ENCODE results near the gene CHAD. TPM values are rescaled to one million over a fixed set of nuclear protein-coding genes. Genes with fewer than 3 reads are reported as not detected.

CHAD gene, protein sequence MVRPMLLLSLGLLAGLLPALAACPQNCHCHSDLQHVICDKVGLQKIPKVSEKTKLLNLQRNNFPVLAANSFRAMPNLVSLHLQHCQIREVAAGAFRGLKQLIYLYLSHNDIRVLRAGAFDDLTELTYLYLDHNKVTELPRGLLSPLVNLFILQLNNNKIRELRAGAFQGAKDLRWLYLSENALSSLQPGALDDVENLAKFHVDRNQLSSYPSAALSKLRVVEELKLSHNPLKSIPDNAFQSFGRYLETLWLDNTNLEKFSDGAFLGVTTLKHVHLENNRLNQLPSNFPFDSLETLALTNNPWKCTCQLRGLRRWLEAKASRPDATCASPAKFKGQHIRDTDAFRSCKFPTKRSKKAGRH
- total RNA-seq (under 1 TPM; 0.55 to 0.89 TPM), polyA plus RNA-seq (ENCODE audit: insufficient read length in 2 of 2) (10 to 100 TPM in 1 of 2 donors, 1 to 10 TPM in 1; 9.2 to 13.6 TPM)
- long read RNA-seq, donor 1, transcript CHAD-203 (4 exons, 1,789 nt), result major isoform, 7 of 13 reads
- long read RNA-seq, donor 1, partial matches to known transcripts, result 5 of 13 reads
- long read RNA-seq, donor 1, other reads (novel, unspliced or antisense), result 0 of 13 reads
- long read RNA-seq, donor 2, partial matches to known transcripts, result 5 of 6 reads
- long read RNA-seq, donor 2, other reads (novel, unspliced or antisense), result 0 of 6 reads
- long read RNA-seq, donor 3, partial matches to known transcripts, result 0 of 1 reads
- long read RNA-seq, donor 3, other reads (novel, unspliced or antisense), result 0 of 1 reads
- long read RNA-seq, donor 4, partial matches to known transcripts, result 194 of 199 reads
- long read RNA-seq, donor 4, other reads (novel, unspliced or antisense), result 5 of 199 reads

DNA sequence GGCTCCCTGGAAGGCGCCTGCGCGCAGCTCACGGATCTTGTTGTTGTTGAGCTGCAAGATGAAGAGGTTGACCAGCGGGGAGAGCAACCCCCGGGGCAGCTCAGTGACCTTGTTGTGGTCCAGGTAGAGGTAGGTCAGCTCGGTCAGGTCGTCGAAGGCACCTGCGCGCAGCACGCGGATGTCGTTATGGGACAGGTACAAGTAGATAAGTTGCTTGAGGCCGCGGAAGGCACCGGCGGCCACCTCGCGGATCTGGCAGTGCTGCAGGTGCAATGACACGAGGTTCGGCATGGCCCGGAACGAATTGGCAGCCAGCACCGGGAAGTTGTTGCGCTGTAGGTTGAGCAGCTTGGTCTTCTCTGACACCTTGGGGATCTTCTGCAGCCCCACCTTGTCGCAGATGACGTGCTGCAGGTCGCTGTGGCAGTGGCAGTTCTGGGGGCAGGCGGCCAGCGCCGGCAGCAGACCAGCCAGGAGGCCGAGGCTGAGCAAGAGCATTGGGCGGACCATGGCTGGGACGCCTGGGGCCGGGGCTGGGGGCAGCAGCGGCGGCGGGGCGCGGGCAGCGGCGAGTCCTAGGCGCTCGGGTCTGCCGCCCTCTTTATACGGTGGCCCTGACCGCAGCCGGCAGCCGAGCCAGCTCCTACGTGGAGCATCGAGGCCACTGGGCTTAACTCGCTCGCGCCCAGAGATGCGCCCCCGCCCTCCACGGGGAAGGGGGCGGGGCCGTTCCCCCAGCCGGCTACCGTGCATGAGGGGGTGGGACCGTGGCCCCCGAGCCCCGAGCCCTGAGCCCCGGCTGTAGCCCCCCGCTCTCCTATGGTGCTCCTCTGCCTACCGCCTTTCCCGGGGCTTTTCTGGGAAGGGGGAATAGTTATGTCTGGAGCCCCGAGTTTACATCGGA, at the start of gene CHAD:
Gene CHAD (minus strand): TSS at position 577 of the 904 bp plus-strand sequence. CDS start 67 bp downstream, at position 510.
- Histone ChIP-seq H3K4me3 (ENCODE audit: low read depth, low read length) (peak within 1 kb of the TSS; percentile 33), H3K9me3 (ENCODE audit: control insufficient read depth, insufficient read depth, low read length) (no peaks in the 10 kb centered on the region), H3K27ac (ENCODE audit: low read depth, low read length) (peak within 1 kb of the TSS; percentile 33), H3K36me3 (ENCODE audit: control insufficient read depth, insufficient read depth, low read length) (peaks cover 9% of the 10 kb centered on the region), H3K27me3 (ENCODE audit: control insufficient read depth, insufficient read depth, low read length) (peaks cover 31% of the 10 kb centered on the region), H3K4me1 (ENCODE audit: control insufficient read depth, insufficient read depth, low read length) (peaks cover 58% of the 10 kb centered on the region)
- 20% methylated on average over 71 of the region's 71 CpGs for WGBS (ENCODE audit: insufficient coverage)
- DNase-seq (ENCODE audit: low read depth in 4 of 6, low spot score in 6 of 6), result peak in 2 of 6 donors; percentile 9 to 40

DNA sequence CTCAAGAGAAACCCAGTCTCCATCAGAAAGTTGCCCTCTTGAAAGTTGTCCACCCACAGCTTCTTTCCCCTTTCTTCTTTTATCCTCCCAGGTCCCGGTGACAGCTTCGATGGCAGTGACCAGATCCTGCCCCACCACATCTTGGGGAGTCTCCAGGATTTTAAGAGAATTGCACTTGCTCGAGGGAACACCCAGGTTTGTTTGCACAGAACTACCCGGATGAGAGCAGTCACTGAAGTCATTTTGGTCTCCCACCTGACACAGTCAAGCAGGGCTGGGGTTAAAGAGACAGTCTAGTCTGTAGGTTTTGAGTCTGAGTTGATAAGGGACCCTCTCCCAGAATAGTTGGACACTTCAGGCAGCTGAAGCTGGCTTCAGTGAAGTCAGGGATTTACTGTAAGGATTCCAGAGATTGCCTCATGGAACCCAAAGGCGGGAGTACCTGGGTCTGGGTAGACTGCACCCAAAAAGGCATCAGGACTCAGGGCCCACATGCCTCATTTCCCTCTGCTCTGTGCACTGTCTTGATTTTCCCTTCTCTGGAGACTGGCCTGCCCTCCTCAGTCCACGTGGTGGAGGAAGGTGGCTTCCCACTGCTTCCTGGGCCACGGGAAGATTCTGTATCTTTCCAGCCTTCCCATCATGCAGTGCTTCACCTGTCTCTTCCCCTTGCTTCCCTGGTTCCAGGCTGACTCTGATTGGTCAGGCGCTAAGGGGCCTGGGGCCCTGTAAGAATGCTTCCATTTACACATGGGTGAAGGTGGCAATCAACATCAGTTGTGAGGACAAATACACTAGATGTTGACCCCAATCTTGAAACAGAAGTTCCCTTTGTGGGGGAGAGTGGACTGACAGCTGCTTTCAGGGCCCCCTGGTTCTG, 49.1 kb upstream of the CHAD start:
- Histone ChIP-seq H3K4me1 (ENCODE audit: control insufficient read depth, insufficient read depth, low read length) (peaks cover 17% of the 10 kb centered on the region), H3K27me3 (ENCODE audit: control insufficient read depth, insufficient read depth, low read length) (no peaks in the 10 kb centered on the region), H3K4me3 (ENCODE audit: low read depth, low read length) (no peak overlapping the region), H3K36me3 (ENCODE audit: control insufficient read depth, insufficient read depth, low read length) (no peaks in the 10 kb centered on the region), H3K9me3 (ENCODE audit: control insufficient read depth, insufficient read depth, low read length) (no peaks in the 10 kb centered on the region), H3K27ac (ENCODE audit: low read depth, low read length) (peak overlapping the region; percentile 40)
- no peak for DNase-seq (ENCODE audit: low read depth in 4 of 6, low spot score in 6 of 6)
- WGBS (ENCODE audit: insufficient coverage), result 78% methylated on average over 7 of the region's 8 CpGs

DNA sequence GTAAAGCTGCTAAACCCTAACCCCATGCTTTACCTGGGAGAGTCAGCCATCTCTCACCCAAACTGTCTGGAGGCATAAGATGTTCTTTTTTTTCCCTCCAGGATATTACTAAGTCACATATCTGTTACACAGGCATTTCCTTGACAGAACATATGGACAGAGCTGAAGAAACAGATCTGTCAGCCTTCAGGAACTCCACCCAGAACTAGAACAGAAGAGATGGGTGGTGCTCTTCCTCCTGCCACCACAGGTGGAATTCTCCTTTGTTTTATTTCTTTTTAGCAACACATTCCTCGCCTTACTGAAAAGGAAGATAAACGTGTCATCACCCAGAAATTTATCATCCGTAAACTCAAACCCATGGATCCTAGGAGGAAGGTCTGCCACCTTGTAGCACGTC, 48.3 kb upstream of the CHAD start:
- 93% methylated on average over 3 of the region's 4 CpGs for WGBS (ENCODE audit: insufficient coverage)
- Histone ChIP-seq H3K9me3 (ENCODE audit: control insufficient read depth, insufficient read depth, low read length) (no peaks in the 10 kb centered on the region), H3K36me3 (ENCODE audit: control insufficient read depth, insufficient read depth, low read length) (no peaks in the 10 kb centered on the region), H3K27ac (ENCODE audit: low read depth, low read length) (no peak overlapping the region), H3K27me3 (ENCODE audit: control insufficient read depth, insufficient read depth, low read length) (no peaks in the 10 kb centered on the region), H3K4me3 (ENCODE audit: low read depth, low read length) (no peak overlapping the region), H3K4me1 (ENCODE audit: control insufficient read depth, insufficient read depth, low read length) (peaks cover 17% of the 10 kb centered on the region)
- DNase-seq (ENCODE audit: low read depth in 4 of 6, low spot score in 6 of 6), result no peak

DNA sequence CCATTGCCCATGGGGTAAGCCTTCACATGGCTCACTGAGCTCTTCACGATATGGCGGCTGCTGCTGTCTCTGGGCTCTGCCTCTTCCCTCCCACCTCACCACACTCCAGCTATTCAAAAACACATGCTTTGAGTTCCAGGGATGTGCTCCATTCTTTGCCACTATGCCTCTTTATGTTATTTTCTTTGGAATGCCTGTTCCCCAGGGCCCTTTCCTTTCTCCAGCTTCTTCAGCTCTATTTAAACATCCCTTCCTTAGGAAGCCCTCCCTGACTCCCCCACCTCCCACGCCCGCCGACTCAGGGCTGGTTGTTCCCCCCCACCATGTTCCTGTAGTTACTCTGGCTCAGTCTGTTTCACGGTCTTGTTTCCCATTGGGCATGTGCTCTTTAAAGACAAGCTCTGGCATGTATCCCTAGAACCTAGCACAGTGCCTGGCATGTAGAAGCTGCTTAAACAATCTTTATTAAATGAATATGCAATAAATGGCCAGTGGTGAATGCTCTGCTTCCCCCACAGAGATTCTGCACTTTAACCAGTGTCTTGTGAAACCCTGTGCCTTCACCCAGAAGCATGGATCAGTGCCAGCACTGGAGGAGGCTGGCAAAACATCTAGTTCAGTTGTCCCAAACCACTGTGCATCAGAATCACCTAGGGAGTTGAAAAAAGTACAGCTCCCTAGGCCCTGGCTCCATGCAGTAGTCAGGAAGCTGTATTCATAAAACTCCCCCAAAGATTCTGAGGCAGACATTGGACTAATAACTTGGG, 46.4 kb upstream of the CHAD start:
- DNase-seq (ENCODE audit: low read depth in 4 of 6, low spot score in 6 of 6), result peak in 1 of 6 donors; percentile 38
- Histone ChIP-seq H3K9me3 (ENCODE audit: control insufficient read depth, insufficient read depth, low read length) (no peaks in the 10 kb centered on the region), H3K4me3 (ENCODE audit: low read depth, low read length) (no peak overlapping the region), H3K4me1 (ENCODE audit: control insufficient read depth, insufficient read depth, low read length) (peaks cover 17% of the 10 kb centered on the region), H3K27me3 (ENCODE audit: control insufficient read depth, insufficient read depth, low read length) (no peaks in the 10 kb centered on the region), H3K27ac (ENCODE audit: low read depth, low read length) (no peak overlapping the region), H3K36me3 (ENCODE audit: control insufficient read depth, insufficient read depth, low read length) (no peaks in the 10 kb centered on the region)
- 36% methylated on average over 5 of the region's 6 CpGs for WGBS (ENCODE audit: insufficient coverage)

DNA sequence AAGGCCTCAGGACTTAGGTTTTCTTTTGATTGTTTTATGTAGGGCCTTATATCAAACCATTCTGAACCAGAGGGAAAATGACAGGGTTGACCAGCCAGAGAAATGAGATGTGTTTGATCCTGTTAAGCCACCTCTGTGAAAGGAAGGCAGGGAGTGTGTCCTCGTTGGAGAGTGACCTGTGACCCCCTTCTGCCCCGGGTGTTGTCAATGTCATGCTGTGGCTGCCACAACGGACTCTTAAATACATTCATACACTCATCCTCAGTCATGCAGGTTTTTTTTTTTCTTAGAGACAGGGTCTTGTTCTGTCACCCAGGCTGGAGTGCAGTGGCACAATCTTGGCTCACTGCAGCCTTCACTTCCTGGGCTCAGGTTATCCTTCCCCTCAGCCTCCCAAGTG, 45.7 kb upstream of the CHAD start:
- 24% methylated on average over 2 of the region's 3 CpGs for WGBS (ENCODE audit: insufficient coverage)
- Histone ChIP-seq H3K27ac (ENCODE audit: low read depth, low read length) (no peak overlapping the region), H3K4me1 (ENCODE audit: control insufficient read depth, insufficient read depth, low read length) (peaks cover 23% of the 10 kb centered on the region), H3K4me3 (ENCODE audit: low read depth, low read length) (no peak overlapping the region), H3K36me3 (ENCODE audit: control insufficient read depth, insufficient read depth, low read length) (no peaks in the 10 kb centered on the region), H3K9me3 (ENCODE audit: control insufficient read depth, insufficient read depth, low read length) (no peaks in the 10 kb centered on the region), H3K27me3 (ENCODE audit: control insufficient read depth, insufficient read depth, low read length) (no peaks in the 10 kb centered on the region)
- no peak for DNase-seq (ENCODE audit: low read depth in 4 of 6, low spot score in 6 of 6)

DNA sequence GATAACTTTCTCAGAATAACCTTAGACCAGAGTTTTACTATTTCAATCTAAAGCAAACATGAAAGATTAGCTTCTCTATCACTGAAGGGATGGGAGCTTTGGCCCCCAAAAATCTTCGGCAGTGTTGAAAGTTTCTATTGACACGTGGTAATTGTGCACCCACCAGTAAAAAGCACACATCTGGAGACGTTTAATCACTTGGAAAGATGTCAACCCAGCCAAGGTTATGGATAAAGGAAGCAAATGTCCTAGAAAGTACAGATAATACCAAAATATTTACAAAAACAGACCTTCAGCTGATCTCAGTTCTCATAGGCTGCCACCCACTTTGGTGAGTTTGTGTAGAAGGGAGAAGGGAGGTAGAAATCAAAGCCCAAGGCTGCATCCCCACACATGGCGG, 44.8 kb upstream of the CHAD start:
- Histone ChIP-seq H3K27me3 (ENCODE audit: control insufficient read depth, insufficient read depth, low read length) (no peaks in the 10 kb centered on the region), H3K9me3 (ENCODE audit: control insufficient read depth, insufficient read depth, low read length) (no peaks in the 10 kb centered on the region), H3K27ac (ENCODE audit: low read depth, low read length) (no peak overlapping the region), H3K4me3 (ENCODE audit: low read depth, low read length) (no peak overlapping the region), H3K4me1 (ENCODE audit: control insufficient read depth, insufficient read depth, low read length) (peaks cover 27% of the 10 kb centered on the region), H3K36me3 (ENCODE audit: control insufficient read depth, insufficient read depth, low read length) (no peaks in the 10 kb centered on the region)
- WGBS (ENCODE audit: insufficient coverage), result no CpG with 5 or more reads among the region's 4 CpGs
- DNase-seq (ENCODE audit: low read depth in 4 of 6, low spot score in 6 of 6), result no peak

DNA sequence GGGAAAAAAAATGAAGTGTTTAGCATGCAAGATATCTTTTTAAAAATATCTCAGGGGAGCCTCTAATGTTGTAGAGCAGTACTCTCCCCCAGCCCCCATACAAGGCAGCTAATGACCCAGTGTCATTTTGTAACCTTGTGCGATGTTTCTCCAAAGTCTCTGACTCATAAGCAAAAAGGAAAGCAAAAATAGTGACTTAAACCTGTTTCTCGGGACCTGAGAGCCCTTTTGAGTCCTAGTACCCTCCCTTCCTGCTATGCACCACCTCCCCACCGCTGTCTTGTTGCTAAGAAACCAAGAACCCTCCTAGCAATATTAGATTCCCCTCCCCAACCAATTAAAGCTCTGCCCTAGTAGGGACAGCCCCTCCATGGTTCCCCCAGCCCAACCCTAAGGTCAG, 42.4 kb upstream of the CHAD start:
- 40% methylated on average over 3 of the region's 3 CpGs for WGBS (ENCODE audit: insufficient coverage)

More for the DNA sequence above, 42.4 kb upstream of the CHAD start:
- no peak for DNase-seq (ENCODE audit: low read depth in 4 of 6, low spot score in 6 of 6)
- Histone ChIP-seq H3K27me3 (ENCODE audit: control insufficient read depth, insufficient read depth, low read length) (no peaks in the 10 kb centered on the region), H3K36me3 (ENCODE audit: control insufficient read depth, insufficient read depth, low read length) (no peaks in the 10 kb centered on the region), H3K9me3 (ENCODE audit: control insufficient read depth, insufficient read depth, low read length) (no peaks in the 10 kb centered on the region), H3K4me1 (ENCODE audit: control insufficient read depth, insufficient read depth, low read length) (peaks cover 28% of the 10 kb centered on the region), H3K27ac (ENCODE audit: low read depth, low read length) (no peak overlapping the region), H3K4me3 (ENCODE audit: low read depth, low read length) (no peak overlapping the region)
